Activated CD8-positive, alpha-beta memory T cell treated with anti-CD3 and anti-CD28 coated beads, Interleukin-2, amount 50 U/mL, for 24 hours (primary cell): Measurements from ENCODE around the gene EFCAB6.

Source experiments
- DNase-seq: peaks from one replicate; pipeline ENCODE4 v3.0.0-alpha.2; 2020; ENCODE audit errors: extremely low read depth

Gene EFCAB6

DNA sequence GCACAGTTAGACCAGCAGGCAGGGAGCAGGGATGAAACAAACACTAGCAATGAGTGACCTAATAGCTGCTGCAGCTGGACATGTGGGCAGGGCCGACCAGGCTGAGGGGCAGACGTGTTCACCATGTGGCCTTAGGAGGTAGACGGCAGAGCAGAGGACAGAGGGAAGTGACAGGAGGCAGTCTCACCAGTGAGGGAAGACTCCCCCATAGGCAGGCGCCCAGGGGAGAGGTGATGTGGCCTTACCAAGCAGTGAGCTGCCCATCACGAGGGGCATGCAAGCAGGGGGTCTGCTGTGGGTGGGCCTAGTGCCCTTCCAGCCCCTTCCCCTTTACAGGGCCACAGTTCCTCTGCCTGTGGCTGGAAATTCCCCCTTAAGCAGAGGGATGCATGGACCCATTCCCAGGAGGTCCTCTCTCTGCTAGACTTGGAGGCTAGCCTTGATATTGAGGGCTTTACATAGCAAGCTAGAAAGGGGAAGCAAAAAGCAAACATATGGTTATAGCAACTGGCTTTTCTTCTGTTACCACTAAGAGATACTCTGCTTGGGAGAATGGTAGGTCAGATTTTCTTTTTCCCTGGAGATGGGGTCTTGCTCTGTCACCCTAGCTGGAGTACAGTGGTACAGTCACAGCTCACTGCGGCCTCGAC is 332.7 kb downstream of the EFCAB6 start:
- no peak for DNase-seq
